ENCODE data around the gene PLEKHH1. TPM values are rescaled to one million over a fixed set of nuclear protein-coding genes. Genes with fewer than 3 reads are reported as not detected.

The PLEKHH1 gene
- total RNA-seq, 4 donors from 2014 or later: 2.4 to 10.2 (median 4.6) TPM

DNA sequence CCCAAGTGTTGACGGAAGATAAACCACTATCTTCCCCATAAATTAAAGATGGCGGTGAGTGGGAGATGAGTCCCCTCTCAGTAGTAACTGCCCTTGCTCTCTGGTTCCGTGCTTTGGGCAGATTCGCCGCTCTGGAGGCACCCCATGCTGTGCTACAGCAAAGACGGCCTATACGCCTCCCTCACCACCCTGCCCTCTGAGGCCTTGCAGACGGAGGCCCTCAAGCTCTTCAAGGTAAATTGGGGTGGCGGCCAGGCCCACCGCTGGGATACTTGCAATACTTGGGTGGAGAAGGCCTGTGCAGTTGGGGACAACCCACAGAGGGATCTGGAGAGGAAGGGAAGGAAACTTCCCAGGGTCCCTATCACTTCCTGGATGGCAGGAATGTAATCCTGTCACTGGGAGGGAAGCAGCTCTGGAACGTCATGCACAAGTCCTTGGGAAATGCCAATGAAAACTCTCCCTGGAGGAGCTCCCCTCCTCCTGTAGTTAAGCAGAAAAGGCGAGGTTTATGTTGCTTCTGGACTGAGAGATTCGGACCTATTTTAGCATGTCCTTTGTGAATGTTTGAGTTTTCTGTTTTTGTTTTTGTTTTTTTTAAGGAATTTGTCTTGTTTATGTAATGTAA, 44.2 kb downstream of the PLEKHH1 start:
- H3K4me1 ChIP-seq: no peaks in the 10 kb centered on the region
- H3K4me3 ChIP-seq: no peak overlapping the region
- DNase-seq (ENCODE audit: low spot score in 2 of 2): no peak
- peaks cover 0 to 72% (median 0%) of the 10 kb centered on the region in 3 donors for H3K36me3 ChIP-seq
- 72 to 76% methylated on average over 13 of the region's 13 CpGs for WGBS, 2 donors
- H3K27ac ChIP-seq: no peak overlapping the region
- TF ChIP-seq POLR2A (IDR thresholded peaks at IDR 0.05) (no peak), EP300 (IDR thresholded peaks at IDR 0.05) (no peak)
- TF ChIP-seq, protein P1, sequence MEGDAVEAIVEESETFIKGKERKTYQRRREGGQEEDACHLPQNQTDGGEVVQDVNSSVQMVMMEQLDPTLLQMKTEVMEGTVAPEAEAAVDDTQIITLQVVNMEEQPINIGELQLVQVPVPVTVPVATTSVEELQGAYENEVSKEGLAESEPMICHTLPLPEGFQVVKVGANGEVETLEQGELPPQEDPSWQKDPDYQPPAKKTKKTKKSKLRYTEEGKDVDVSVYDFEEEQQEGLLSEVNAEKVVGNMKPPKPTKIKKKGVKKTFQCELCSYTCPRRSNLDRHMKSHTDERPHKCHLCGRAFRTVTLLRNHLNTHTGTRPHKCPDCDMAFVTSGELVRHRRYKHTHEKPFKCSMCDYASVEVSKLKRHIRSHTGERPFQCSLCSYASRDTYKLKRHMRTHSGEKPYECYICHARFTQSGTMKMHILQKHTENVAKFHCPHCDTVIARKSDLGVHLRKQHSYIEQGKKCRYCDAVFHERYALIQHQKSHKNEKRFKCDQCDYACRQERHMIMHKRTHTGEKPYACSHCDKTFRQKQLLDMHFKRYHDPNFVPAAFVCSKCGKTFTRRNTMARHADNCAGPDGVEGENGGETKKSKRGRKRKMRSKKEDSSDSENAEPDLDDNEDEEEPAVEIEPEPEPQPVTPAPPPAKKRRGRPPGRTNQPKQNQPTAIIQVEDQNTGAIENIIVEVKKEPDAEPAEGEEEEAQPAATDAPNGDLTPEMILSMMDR (IDR thresholded peaks at IDR 0.05): no peak
- H3K9me3 ChIP-seq: no peaks in the 10 kb centered on the region
- no peaks in the 10 kb centered on the region for H3K27me3 ChIP-seq

DNA sequence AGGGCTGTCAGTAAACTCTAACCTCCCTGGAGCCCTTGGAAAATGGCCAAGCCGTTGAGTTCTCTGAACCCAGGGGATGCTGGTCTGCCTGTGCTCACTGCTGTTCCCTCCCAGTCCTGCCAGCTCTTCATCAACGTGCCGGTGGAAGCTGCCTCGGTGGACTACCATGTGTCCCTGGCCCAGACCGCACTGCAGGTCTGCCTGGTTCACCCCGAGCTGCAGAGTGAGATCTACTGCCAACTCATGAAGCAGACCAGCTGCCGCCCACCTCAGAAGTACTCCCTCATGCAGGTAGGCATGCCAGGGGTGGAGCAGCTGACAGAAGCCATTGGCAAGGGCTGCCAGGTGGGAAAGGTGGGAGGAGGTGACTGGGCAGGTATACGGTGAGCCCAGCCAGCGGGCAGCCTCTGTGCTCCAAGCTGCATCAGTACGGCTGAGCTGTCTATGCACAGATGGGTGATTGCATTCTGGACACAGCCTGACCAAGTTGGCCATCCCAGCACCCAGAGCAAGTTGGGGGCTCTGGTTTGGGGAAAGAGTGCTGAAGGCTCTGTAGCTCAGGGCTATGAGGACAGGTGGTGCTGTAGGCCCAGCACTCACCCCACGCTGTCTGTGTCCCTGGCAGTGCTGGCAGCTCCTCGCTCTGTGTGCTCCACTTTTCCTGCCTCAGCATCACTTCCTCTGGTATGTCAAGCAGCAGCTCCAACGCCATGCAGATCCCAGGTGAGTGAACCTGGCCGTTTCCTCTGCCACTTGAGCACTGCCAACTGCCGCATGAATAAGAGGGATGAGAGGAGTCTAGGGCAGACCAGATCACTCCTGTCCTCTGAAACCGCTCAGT, 45.0 kb downstream of the PLEKHH1 start:
- Histone ChIP-seq H3K36me3 (peaks cover 0 to 72% (median 0%) of the 10 kb centered on the region in 3 donors), H3K27me3 (no peaks in the 10 kb centered on the region), H3K27ac (no peak overlapping the region), H3K4me1 (no peaks in the 10 kb centered on the region), H3K9me3 (no peaks in the 10 kb centered on the region), H3K4me3 (no peak overlapping the region)
- WGBS, 2 donors: 79 to 80% methylated on average over 16 of the region's 16 CpGs
- TF ChIP-seq, protein P1 (IDR thresholded peaks at IDR 0.05): no peak
- TF ChIP-seq EP300 (IDR thresholded peaks at IDR 0.05) (no peak), POLR2A (IDR thresholded peaks at IDR 0.05) (no peak)
- no peak for DNase-seq (ENCODE audit: low spot score in 2 of 2)

DNA sequence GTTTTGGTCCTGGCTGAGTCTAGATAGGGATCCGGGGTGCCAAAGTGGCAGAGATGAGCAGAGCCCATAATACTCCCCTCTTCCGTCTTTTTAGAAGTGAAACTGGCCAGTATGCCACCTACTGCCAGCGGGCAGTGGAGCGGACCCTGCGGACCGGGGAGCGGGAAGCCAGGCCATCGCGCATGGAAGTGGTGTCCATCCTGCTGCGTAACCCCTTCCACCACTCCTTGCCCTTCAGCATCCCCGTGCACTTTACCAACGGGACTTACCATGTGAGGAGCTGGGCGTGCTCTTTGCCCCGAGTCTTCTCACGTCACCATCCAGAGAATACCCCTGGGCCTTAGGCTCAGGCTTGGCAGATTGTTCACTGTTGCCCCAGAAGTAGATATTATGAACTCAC, 46.0 kb downstream of the PLEKHH1 start:
- Histone ChIP-seq H3K27ac (no peak overlapping the region), H3K36me3 (peaks cover 0 to 70% (median 0%) of the 10 kb centered on the region in 3 donors), H3K4me1 (no peaks in the 10 kb centered on the region), H3K9me3 (no peaks in the 10 kb centered on the region), H3K27me3 (no peaks in the 10 kb centered on the region), H3K4me3 (no peak overlapping the region)
- TF ChIP-seq POLR2A (IDR thresholded peaks at IDR 0.05) (no peak), EP300 (IDR thresholded peaks at IDR 0.05) (no peak)
- TF ChIP-seq, protein P1 (IDR thresholded peaks at IDR 0.05): no peak
- DNase-seq (ENCODE audit: low spot score in 2 of 2): no peak
- WGBS, 2 donors: 79 to 82% methylated on average over 15 of the region's 15 CpGs

DNA sequence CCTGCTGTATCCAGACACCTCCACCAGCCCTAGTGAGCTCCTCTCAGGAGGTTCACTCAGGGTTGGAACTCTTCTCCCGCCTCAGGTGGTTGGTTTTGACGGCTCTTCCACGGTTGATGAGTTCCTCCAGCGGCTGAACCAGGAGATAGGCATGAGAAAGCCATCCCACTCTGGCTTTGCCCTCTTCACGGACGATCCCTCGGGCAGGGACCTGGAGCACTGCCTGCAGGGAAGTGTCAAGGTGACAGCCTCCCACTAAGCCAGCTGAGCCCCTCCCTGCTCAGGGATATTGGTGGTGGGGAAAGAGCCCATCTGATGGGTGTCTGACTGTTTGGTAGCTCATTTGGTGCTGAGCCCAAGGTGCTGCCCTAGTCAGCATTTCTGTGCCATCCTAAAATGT, 46.5 kb downstream of the PLEKHH1 start:
- Histone ChIP-seq H3K27ac (no peak overlapping the region), H3K27me3 (no peaks in the 10 kb centered on the region), H3K4me3 (no peak overlapping the region), H3K36me3 (peaks cover 0 to 64% (median 0%) of the 10 kb centered on the region in 3 donors), H3K4me1 (no peaks in the 10 kb centered on the region), H3K9me3 (no peaks in the 10 kb centered on the region)
- DNase-seq (ENCODE audit: low spot score in 2 of 2): no peak
- TF ChIP-seq EP300 (IDR thresholded peaks at IDR 0.05) (no peak), POLR2A (IDR thresholded peaks at IDR 0.05) (no peak)
- TF ChIP-seq, protein P1 (IDR thresholded peaks at IDR 0.05): no peak
- 90 to 95% methylated on average over 7 of the region's 7 CpGs for WGBS, 2 donors

Measured in tibial nerve (tissue), 4 donors.